NCI-H146 treated with DMSO at 0.1 percent for 48 hours (cell line): Measurements from ENCODE around the gene RPS27L.

Experiments
- DNase-seq: peaks from one replicate; lab custom pipeline; 2025; ENCODE audit not compliant: unreplicated experiment; lab: John Stamatoyannopoulos, UW

RPS27L gene

DNA sequence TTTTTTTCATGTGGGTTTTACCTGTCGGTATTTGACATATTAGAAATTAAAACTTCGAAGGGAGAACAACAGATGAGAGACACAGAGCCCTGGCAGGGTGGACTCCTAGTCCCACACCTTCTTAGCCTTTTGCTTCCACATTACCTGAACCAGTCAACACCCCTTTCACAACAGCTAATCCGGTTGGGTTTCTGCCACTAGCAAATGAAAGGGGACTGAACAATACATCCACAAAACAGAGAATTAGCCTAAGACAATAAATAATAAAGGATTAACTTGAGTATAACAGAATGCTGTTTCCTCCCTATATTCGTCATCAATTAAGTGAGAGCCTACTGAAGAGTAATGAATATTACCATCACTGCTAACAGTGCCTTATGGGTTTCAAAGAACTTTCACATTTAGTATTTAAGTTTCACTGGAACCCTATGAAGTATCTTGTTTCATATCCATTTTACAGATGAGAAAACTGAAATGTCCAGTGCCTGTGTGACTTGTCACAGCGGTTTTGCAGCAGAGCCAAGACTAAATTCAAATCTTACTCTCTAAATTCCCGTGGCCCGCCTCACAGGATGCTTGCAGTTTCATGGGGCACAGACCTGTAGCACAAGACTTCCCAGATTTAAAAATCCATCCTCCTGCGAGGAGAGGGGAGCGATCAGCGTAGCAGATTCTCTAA lies 31.1 kb upstream of the RPS27L start:
- DNase-seq = no peak

DNA sequence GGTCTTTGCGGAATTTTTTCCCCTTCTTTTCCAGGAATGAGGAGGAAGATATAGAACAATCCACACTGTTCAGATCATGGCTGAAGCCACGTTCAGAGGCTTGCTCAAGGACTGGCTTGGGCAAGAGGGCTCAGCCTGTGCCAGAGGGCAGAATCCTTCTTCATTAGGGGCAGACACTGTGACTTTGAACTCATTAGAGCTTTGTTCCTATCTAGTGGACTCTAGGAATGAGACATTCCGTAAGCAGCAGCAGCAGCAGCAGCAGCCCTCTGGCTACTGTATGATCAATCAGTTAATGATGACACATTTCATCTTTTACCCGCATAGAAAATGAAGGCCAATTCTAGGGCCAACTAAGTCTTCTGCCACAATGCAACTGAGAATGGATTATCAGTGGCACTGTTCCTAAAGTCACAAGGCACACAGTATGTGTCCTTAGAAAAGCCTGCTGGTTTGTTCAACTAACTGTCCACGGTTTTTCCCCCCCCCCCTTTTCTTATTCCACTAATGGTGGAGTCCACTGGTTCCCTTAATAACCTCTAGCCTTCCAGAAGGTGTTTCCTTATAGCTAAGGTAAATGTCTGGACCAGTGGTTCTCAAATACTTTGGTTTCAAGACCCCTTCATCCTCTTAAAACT lies 30.4 kb upstream of the RPS27L start:
- no peak for DNase-seq

DNA sequence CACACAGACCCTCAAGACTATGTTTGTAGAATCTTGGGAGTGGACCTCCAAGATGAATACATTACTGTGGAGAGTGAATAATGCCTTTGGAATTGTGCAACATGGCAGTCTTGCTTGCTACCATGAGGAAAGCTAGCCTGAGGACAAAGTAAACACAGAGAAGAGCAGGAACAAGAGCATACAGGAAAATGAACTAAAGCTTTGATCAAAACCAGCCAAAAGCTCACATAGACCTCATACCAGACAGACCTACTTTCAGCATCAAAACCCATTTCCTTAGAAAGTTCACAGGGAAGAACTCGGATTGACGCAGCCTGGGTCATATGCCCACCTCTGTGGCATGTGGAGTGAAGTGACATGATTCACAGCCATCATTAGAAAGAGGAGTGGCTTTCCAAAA lies 28.8 kb upstream of the RPS27L start:
- DNase-seq = no peak

DNA sequence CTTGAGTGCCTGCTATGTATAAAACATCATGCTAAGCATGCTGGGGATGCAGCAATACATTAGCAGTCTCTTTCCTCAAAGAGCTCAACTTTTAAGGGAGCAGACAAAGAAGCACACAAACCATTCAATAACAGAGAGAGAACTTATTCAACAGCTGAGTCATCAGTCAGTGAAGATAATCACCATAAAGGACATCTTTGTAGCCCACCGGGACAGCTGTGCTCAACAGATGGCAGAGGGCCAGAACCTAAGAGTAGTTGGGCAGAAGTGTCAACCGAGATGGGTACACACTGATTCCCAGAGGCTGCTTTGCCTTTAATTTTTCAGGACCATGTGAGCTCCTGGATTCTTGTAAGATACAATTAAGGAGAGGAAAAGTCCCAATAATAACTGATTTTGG lies 27.9 kb upstream of the RPS27L start:
- DNase-seq = no peak

DNA sequence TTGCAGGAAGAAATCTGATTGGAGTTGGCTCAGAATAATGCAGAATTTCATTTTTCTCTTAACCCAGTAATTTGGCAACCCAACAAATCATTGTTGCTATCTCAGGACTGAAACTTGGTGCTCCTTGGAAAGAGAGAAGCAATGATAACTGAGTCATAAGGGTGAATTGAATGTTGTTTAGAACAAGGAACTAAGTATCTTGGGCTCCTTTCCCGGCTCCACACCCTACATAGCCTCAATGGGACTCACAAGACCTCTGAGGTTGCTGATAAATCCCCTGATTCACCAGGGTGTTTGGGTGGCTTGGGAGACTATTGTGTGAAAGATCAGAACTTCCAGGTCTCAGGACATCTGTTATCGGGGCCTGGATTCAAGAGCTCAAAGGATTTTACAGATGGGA lies 24.4 kb upstream of the RPS27L start:
- no peak for DNase-seq

DNA sequence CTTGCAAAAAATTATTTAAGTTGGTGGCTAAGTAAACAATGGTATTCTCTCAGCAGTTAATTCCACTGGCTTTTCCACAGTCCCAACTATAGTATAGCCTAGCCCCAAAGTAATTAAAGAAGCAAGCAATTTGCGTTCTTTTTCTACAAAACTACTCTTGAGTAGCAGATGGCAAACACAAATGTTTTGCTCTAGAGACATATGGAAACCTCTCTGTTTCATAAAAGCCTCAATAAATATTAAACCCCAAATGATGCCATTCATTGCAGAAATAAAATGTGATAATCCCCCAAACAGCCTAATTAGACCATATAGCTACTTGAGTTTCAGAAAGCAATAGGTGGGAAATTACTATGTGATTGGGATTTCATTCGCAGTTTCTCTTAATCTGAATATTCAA lies 23.5 kb upstream of the RPS27L start:
- no peak for DNase-seq

DNA sequence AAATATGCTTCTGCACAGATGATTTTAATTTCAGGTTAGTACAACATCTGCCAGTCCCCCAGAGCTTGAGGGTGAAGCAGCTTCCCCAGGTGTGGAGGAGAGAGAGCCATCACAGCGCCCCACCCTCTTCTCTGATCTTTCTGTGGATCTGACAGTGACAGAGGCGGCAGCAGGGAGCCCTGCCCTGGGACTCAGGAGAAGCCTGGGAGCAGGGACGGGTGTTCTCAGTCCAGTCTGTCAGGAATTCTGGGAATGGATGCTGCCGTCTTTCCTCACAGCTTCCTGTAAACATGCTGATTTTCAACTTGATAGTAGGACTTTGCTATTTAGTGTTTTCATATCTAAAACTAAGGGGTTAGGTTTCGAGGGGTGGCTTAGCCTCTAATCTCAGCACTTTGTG lies 20.8 kb upstream of the RPS27L start:
- DNase-seq = peak; percentile 53

DNA sequence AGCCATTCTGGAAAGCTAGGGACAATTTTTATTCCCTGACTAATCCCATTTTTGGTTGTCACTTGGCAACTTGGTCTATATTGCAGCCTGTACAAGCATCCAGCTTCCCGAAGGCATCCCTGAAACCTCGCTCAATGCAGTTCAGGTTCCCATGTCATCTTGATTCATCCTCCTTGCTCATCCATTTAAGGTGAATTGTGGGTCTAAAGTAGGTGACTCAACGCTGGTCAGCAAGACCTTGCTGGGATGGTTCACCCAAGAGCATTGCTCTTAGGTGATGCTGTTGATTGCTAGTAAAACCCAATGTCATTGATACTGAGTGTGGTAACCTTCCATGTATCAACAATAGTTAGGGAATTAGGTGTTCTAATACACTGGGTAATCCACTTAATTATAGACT lies 19.0 kb upstream of the RPS27L start:
- no peak for DNase-seq

DNA sequence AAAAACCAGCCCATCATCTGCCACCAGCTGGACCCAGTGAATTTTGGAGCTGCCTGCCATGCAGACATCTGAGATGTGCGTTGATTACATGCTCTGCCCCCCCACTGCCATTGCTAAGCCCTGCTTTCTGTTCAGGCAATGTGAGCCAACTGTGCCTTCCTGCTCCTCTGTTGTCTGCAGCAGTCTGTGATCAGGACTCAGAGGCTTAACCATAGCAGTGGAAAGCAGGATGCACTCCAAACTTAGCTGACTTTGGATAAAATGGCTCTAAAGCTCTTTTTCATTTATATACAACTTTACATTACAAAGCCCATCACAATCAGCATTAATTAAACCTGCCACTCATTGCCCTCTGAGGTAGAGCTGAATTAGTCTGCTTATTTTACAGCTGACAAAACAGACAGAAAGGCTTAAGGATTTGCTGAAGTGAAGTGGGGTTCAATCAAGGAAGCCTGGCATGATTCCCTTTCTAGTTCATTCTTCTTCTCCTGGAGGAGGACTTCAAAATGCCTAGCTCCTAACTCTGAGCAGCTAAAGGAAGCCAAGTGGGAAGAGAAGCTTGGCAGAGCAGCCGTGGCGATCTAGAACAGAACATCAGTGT lies 15.7 kb upstream of the RPS27L start:
- no peak for DNase-seq

DNA sequence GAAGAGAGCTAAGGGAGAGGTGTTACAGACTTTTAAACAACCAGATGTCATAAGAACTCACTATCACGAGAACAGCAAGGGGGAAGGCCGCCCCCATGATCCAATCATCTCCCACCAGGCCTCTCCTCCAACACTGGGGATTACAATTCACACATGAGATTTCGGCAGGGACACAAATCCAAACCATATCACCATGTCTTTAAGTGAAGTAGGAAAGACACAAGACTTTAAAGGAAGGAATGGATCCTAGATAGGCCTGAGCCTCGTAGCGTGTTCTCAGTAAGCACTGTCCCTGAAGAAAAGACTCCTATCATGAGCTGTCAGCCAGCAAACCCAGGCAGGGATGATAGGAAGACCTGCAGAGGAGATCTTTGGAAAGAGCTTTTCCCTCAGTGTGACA lies 15.1 kb upstream of the RPS27L start:
- DNase-seq = no peak

DNA sequence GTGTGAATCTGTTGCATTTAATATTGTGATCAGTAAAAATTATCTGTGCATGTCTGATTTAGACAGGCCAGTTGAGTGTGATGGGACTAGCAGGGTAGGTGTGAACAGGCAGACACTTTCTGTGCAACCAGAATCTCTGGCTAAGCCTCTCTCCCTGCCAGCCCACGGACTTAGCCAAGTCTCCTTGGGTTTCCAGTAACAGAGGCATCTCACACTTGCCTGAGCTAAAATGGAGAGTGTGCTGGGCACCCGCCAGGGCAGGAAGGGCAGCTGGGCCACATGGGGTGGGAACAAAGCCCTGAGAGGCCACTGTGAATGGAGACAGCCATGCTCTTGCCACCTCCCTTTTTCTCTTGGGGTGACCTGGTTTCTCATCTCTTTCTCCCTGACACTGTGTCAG lies 12.5 kb upstream of the RPS27L start:
- DNase-seq = no peak

DNA sequence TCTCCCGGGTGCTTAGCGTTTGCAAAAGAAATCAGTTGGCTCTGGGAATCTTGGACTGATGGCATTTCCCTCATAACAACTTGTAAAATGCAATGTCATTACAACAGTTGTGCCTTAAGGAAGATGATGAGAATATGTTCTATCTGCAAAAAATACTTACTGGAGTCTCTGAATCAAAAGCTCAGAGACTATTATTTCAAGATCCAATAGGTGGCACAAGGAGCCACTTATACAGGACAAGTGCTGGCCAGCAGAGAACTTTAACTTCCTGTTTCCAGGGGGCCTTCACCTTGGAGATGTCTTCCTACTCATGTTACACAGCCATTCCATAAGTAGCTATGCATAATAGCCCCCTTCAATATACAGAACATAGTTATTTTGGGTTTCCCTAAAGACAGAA lies 8.9 kb upstream of the RPS27L start:
- DNase-seq = no peak

DNA sequence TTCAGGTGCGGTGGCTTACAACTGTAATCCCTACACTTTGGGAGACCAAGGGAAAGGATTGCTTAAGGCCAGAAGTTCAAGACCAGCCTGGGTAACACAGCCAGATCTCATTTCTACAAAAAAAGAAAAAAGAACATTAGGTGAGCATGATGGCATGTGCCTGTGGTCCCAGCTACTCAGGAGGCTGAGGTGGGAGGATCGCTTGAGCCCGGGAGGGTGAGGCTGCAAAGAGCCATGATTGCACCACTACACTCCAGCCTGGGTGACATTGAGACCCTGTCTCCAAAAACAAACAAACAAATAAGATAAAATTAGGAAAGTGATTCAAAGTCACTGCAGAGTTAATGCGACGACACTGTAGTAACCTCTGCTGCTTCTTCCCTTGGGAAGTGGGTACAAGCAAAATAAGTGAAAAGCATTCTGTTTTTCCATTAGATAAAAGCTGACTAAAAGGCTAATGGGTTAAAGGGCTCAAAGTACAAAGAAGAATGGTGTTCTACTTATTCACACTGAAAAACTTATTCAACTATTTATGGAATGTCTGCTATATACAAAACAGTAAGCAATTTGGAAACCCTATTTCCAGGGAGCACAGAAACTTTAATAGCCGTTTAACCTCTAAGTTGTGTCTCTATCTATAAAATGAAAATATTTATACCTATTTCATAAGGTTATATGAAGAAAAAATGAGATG lies 8.0 kb upstream of the RPS27L start:
- no peak for DNase-seq

DNA sequence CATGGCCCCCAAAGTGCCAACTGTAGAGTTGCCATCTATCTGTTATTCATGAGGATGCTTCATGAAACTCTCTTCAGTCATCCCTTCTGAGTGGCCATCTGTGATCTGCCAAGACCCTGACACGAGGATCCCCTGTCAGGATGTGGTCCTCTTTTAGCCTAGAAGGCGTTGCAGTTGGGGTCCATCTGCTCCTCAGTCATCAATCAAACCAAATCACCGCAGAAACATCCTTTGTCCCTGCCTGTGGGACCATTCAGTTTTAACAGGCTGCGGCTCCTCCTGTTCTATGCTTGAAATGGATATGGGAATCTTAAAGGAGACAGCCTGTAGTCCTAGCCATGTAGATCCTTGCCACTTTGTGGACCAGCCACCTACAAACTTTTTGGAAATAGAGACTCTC lies 5.9 kb upstream of the RPS27L start:
- no peak for DNase-seq

DNA sequence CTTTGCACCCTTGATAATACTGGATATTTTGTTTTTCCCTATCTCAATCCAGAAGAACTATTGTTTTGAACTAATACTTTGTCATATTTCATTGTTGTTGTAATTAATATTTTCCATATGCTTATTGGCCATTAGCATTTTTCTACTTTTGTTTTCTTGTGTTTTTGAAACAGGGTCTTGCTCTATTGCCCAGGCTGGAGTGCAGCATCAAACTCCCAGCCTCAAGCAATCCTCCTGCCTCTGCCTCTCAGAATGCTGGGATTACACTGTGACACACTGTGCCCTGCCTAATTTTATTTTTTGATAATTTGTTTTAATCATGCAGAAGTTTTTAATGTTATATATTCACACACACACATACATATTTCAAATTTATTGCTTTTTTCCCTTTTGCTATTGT lies 3.4 kb upstream of the RPS27L start:
- DNase-seq = no peak

DNA sequence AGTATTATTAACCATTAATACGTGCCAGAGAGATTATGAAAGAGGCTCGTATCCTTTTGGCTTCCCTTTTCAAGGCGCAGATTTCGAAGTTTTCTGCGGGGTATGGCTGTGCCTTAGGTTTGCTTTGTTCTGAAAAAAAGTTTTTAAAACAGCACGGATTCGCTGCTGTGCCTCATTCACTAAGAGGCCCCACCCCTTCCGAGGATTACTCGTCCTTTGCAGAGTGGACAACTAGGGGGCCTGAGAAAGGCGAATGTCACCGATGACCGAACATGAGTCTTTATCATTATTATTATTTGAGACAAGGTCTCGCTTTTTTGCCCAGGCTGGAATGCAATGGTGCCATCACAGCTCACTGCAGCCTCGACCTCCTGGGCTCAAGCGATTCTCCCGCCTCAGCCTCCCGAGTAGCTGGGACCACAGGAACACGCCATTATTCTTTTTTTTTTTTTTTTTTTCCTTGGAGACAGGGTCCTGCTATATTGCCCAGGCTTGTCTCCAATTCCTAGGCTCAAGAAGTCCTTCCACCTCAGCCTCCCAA lies 684 bp upstream of the RPS27L start:
- no peak for DNase-seq

DNA sequence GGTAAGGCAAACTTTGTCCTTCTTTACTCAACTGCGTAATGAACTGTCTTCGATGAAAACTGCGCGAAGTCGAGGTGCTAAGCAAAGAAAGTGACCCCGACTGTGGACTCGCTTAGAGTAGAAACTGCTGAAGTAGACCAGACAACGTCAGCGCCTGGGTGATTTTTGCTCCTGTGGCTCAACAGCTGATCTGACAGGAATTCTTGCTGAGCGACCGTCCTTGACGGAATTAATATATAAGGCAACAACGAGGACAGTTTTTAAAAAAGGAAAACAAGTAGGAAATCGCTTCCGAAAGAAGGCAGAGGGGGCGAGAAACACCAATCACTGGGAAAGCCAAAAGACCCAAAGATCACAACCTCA lies 541 bp downstream of the RPS27L start:
- DNase-seq = no peak

DNA sequence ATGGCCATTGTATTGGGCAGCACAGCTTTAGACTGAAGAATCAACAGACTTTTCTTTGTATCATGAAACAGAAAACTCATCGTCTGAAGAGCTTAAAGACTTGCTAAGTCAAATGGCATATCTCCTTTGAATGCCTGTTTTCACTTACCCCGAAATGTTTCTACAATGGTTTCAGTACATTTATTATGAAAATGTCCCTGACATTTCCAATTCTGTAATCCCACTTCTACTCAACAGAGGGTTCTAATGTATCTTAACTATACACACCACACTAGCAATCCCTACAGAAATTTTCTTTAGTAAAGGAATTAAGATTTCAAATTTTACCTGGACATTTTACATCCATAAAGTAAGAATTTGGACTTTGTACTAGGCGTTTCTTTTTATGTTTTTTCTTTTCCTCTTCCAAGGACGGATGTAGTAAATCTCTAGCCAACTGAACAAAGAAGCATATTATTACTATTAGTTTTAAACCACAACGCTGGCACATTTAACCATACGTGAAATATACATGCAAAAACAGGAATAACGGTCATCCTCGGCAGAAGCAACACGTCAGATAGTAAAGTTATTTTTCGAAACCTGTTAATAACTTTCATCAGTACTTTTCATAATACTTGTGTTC lies 1.1 kb downstream of the RPS27L start:
- no peak for DNase-seq

DNA sequence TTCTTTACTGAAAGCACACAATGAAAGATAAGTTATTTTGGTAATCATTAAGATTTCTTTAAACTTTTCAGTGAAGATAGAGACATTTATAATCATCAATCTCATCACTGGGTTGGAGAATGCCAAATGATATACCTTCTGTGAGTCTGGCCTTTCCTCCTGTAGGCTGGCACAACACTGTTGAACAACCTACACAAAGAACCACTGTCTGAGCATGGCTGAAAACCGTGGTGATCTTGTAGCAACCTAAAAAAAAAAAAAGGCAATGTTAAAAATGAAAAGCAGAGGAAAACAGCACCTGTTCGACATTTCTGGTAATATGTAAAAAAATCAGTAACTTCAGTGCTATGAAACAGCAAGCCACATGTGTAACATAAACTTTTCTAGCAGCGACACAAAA lies 1.8 kb downstream of the RPS27L start:
- no peak for DNase-seq

DNA sequence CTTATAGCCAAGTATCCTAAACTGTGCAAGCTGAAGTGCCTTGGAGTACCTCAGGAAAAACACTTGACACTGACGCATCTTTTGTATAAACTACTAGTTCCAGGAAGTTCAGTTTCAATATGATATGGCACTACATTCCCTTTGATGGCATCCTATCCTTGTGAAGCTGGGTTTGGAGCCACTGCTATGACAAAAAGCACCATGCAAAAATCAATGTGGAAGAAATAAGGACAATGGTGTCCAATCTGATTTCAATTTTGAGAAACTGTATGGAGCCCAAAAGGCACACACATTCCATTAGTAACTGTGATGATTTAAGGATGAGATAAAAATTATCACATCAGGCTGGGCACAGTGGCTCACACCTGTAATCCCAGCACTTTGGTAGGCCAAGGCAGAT lies 5.6 kb downstream of the RPS27L start:
- DNase-seq = no peak

DNA sequence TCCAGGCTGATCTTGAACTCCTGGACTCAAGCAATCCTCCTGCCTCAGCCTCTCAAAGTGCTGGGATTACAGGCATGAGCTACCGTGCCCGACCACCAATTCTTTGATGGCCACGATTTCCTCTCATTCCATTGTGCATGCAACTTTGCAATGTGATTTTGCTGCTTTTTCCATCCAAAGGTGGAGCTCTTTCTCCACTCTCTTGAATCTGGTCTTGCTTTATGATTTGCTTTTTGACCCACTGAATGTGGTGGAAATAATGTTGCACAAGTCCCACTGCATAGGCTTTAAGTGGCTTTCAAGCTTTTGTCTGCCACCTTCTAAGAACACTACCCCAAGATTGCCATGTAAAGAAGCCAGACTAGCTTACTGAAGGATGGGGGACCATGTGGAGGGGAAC lies 10.6 kb downstream of the RPS27L start:
- no peak for DNase-seq

DNA sequence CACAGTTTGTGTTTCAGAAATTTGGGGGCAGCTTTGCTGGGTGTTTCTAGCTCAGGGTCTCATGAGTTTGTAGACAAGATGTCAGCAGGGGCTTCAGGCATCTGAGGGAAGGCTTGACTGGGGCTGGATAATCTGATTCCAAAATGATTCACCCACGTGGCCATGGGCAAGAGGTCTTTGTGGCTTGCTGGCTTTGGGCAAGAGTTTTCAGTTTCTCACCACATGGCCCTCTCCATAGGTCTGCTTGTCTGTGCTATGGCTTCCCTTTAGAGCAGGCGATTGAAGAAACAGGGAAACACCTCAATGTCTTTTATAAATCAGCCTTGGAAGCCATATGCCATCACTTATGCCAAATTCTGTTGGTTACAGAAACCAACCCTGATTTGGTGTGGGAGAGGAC lies 11.9 kb downstream of the RPS27L start:
- no peak for DNase-seq
